GM12865 (cell line): Measurements from ENCODE around the gene NIPA2.

Experiments
- DNase-seq: peaks from one replicate; pipeline ENCODE4 v3.0.0; 2010; ENCODE audit warnings: low read depth
- H3K4me3 ChIP-seq: 2 replicates; pipeline ENCODE4 v1.5.1; 2011; ENCODE audit warnings: mild to moderate bottlenecking, low read depth, low read length, control low read depth
- CTCF ChIP-seq: IDR thresholded peaks from 2 replicates; pipeline ENCODE4 v1.5.1; 2011; ENCODE audit warnings: low read length, control low read depth, low read depth, inconsistent platforms; ENCODE audit not compliant: insufficient read depth; ENCODE audit errors: missing control alignments

Gene NIPA2

GRCh38 chr15:22856659-22857058, 18.2 kb downstream of the NIPA2 start:
- TF ChIP-seq CTCF, result no peak
- DNase-seq, result no peak

GRCh38 chr15:22861161-22861560, 22.7 kb downstream of the NIPA2 start:
- DNase-seq, result no peak
- H3K4me3 ChIP-seq, result no peak overlapping the region
- no peak for TF ChIP-seq CTCF

More at GRCh38 chr15:22856659-22857058, 18.2 kb downstream of the NIPA2 start:
- H3K4me3 ChIP-seq, result no peak overlapping the region

- no peak for DNase-seq
- H3K4me3 ChIP-seq, result no peak overlapping the region
- TF ChIP-seq CTCF, result no peak
These were observed 24.9 kb downstream of the NIPA2 start for GRCh38 chr15:22863356-22863755.

- TF ChIP-seq CTCF, result no peak
- DNase-seq, result no peak
These were observed 27.6 kb downstream of the NIPA2 start for GRCh38 chr15:22866079-22866478.

GRCh38 chr15:22867886-22868285, 29.4 kb downstream of the NIPA2 start:
- no peak for DNase-seq
- H3K4me3 ChIP-seq, result no peak overlapping the region
- TF ChIP-seq CTCF, result no peak

More at GRCh38 chr15:22866079-22866478, 27.6 kb downstream of the NIPA2 start:
- H3K4me3 ChIP-seq, result no peak overlapping the region

GRCh38 chr15:22868495-22868894, 30.0 kb downstream of the NIPA2 start:
- H3K4me3 ChIP-seq, result no peak overlapping the region
- no peak for DNase-seq
- no peak for TF ChIP-seq CTCF

GRCh38 chr15:22868928-22869327, 30.5 kb downstream of the NIPA2 start:
- no peak overlapping the region for H3K4me3 ChIP-seq
- DNase-seq, result no peak
- no peak for TF ChIP-seq CTCF
